Measurements from ENCODE around the gene CELA2A.
A peak's percentile ranks its signal among the peaks of the same experiment; 100 is the strongest.

- TF ChIP-seq KDM1A (IDR thresholded peaks at IDR 0.05; ENCODE audit: low read depth) = no peak
- no peak for TF ChIP-seq REST (IDR thresholded peaks at IDR 0.05)
- TF ChIP-seq, protein P1, sequence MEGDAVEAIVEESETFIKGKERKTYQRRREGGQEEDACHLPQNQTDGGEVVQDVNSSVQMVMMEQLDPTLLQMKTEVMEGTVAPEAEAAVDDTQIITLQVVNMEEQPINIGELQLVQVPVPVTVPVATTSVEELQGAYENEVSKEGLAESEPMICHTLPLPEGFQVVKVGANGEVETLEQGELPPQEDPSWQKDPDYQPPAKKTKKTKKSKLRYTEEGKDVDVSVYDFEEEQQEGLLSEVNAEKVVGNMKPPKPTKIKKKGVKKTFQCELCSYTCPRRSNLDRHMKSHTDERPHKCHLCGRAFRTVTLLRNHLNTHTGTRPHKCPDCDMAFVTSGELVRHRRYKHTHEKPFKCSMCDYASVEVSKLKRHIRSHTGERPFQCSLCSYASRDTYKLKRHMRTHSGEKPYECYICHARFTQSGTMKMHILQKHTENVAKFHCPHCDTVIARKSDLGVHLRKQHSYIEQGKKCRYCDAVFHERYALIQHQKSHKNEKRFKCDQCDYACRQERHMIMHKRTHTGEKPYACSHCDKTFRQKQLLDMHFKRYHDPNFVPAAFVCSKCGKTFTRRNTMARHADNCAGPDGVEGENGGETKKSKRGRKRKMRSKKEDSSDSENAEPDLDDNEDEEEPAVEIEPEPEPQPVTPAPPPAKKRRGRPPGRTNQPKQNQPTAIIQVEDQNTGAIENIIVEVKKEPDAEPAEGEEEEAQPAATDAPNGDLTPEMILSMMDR (IDR thresholded peaks at IDR 0.05) = peak; percentile 72
These were observed 25.6 kb upstream of the CELA2A start for GRCh38 chr1:15430787-15431570.

Data from A549 (cell line).